HepG2 (cell line): ENCODE measurements around the gene STK32C.
"Not testable (repeated sequence)": the region's sequence is repeated elsewhere in the genome, so short reads cannot be mapped to it uniquely, and the experiment has no call there.

Experiments used
- EZH2 ChIP-seq: conservative IDR thresholded peaks from 2 replicates; pipeline ENCODE4 v1.6.1; 2012; ENCODE audit warnings: mild to moderate bottlenecking, low read depth, low read length, moderate library complexity
- GLMP ChIP-seq: sonication (generic); formaldehyde crosslinking; IDR thresholded peaks from 2 replicates; pipeline ENCODE4 v1.9.0; 2021; ENCODE audit warnings: missing genetic modification reagents, mild to moderate bottlenecking, borderline replicate concordance
- RELA ChIP-seq: sonication (generic); formaldehyde crosslinking; IDR thresholded peaks from 2 replicates; pipeline ENCODE4 v1.4.0; 2020; ENCODE audit warnings: missing genetic modification reagents
- RNF219 ChIP-seq: sonication (generic); formaldehyde crosslinking; IDR thresholded peaks from 2 replicates; pipeline ENCODE4 v1.5.0; 2020; ENCODE audit warnings: mild to moderate bottlenecking, missing genetic modification reagents
- SMAD1 ChIP-seq: sonication (generic); formaldehyde crosslinking; IDR thresholded peaks from 2 replicates; pipeline ENCODE4 v1.4.0; 2020; ENCODE audit warnings: missing genetic modification reagents, low read depth, mild to moderate bottlenecking, borderline replicate concordance
- STAT6 ChIP-seq: sonication (generic); formaldehyde crosslinking; IDR thresholded peaks from 2 replicates; pipeline ENCODE4 v1.4.0; 2020; ENCODE audit warnings: missing genetic modification reagents, mild to moderate bottlenecking, borderline replicate concordance
- THAP9 ChIP-seq: sonication (generic); formaldehyde crosslinking; IDR thresholded peaks from 2 replicates; pipeline ENCODE4; 2020; ENCODE audit warnings: missing genetic modification reagents, mild to moderate bottlenecking, borderline replicate concordance
- ZFP82 ChIP-seq: sonication (generic); formaldehyde crosslinking; IDR thresholded peaks from 2 replicates; pipeline ENCODE4 v1.5.1; 2020; ENCODE audit warnings: mild to moderate bottlenecking, missing genetic modification reagents, borderline replicate concordance
- ZNF143 ChIP-seq: sonication (generic); formaldehyde crosslinking; IDR thresholded peaks from 2 replicates; pipeline ENCODE4 v1.4.0; 2020; ENCODE audit warnings: missing genetic modification reagents
- ZNF317 ChIP-seq: sonication (generic); formaldehyde crosslinking; IDR thresholded peaks from 2 replicates; pipeline ENCODE4 v1.5.0; 2020; ENCODE audit warnings: mild to moderate bottlenecking, missing genetic modification reagents
- ZNF670 ChIP-seq: sonication (generic); formaldehyde crosslinking; IDR thresholded peaks from 2 replicates; pipeline ENCODE4 v1.8.0; 2022; ENCODE audit warnings: mild to moderate bottlenecking, missing genetic modification reagents, borderline replicate concordance

GRCh38 chr10:132267916-132268315, 39.8 kb downstream of the STK32C start:
- TF ChIP-seq ZNF317; STAT6 (CRISPR knock-in tag); EZH2; THAP9; ZFP82 (CRISPR knock-in tag); RELA (CRISPR knock-in tag); ZNF670 (CRISPR knock-in tag); ZNF143 (CRISPR knock-in tag); GLMP (CRISPR knock-in tag); RNF219 (CRISPR knock-in tag); SMAD1: not testable (repeated sequence)
